Fibroblast of the conjunctiva (primary cell): Measurements from ENCODE around the gene IQGAP2.
"Not testable (repeated sequence)": the region's sequence is repeated elsewhere in the genome, so short reads cannot be mapped to it uniquely, and the experiment has no call there.

Source experiments
- DNase-seq: peaks from one replicate; pipeline ENCODE4 v3.0.0-alpha.2; 2010; ENCODE audit warnings: low read depth

Gene IQGAP2

GRCh38 chr5:76504901-76505564 lies 101.9 kb downstream of the IQGAP2 start:
- DNase-seq: no peak

- no peak for DNase-seq
Observed at GRCh38 chr5:76513476-76513875, 110.4 kb downstream of the IQGAP2 start.

- no peak for DNase-seq
Observed at GRCh38 chr5:76514292-76514691, 111.2 kb downstream of the IQGAP2 start.

GRCh38 chr5:76514713-76515112 lies 111.6 kb downstream of the IQGAP2 start:
- no peak for DNase-seq

- DNase-seq: no peak
Observed at GRCh38 chr5:76517334-76517733, 114.2 kb downstream of the IQGAP2 start.

GRCh38 chr5:76518246-76518645 lies 115.2 kb downstream of the IQGAP2 start:
- not testable (repeated sequence) for DNase-seq

- peak; percentile 57 for DNase-seq
Observed at GRCh38 chr5:76521240-76521758, 118.2 kb downstream of the IQGAP2 start.

- no peak for DNase-seq
Observed at GRCh38 chr5:76522103-76522935, 119.2 kb downstream of the IQGAP2 start.

- no peak for DNase-seq
Observed at GRCh38 chr5:76524101-76524835, 121.2 kb downstream of the IQGAP2 start.

GRCh38 chr5:76524868-76525267 lies 121.8 kb downstream of the IQGAP2 start:
- DNase-seq: peak; percentile 70

GRCh38 chr5:76525956-76526355 lies 122.9 kb downstream of the IQGAP2 start:
- DNase-seq: no peak

- no peak for DNase-seq
Observed at GRCh38 chr5:76526950-76527583, 124.0 kb downstream of the IQGAP2 start.

GRCh38 chr5:76527685-76528161 lies 124.6 kb downstream of the IQGAP2 start:
- no peak for DNase-seq

GRCh38 chr5:76528547-76529331 lies 125.7 kb downstream of the IQGAP2 start:
- no peak for DNase-seq

GRCh38 chr5:76529464-76530344 lies 126.6 kb downstream of the IQGAP2 start:
- DNase-seq: no peak

- DNase-seq: no peak
Observed at GRCh38 chr5:76532052-76532451, 129.0 kb downstream of the IQGAP2 start.

GRCh38 chr5:76532973-76533372 lies 129.9 kb downstream of the IQGAP2 start:
- no peak for DNase-seq

GRCh38 chr5:76535577-76535976 lies 132.5 kb downstream of the IQGAP2 start:
- no peak for DNase-seq

- DNase-seq: no peak
Observed at GRCh38 chr5:76537073-76537543, 134.0 kb downstream of the IQGAP2 start.

GRCh38 chr5:76542241-76542640 lies 139.2 kb downstream of the IQGAP2 start:
- no peak for DNase-seq
